CD4-positive, alpha-beta T cell treated with Interferon gamma for 1 hour (primary cell): Measurements from ENCODE around the gene ST8SIA1.

Experiments used
- DNase-seq: peaks from one replicate; pipeline ENCODE4 v3.0.0-alpha.2; 2020

Gene ST8SIA1

DNA sequence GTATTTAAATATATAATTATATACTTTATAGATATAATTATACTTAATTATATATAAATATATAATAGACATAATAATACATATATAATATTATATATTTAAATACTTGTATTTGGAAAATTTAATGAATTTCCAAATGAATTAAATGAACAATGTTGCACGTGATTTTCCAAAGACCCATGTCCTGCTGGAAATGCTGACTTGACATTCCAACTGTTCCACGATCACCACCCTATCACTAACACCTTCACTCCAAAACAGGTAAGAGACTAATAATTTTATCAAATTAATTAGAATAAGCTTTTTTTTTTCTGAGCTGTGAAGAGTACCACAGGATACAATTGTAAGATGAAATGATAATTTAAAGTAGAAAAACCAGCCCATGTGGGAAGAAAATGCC is 103.4 kb downstream of the ST8SIA1 start:
- DNase-seq: no peak

DNA sequence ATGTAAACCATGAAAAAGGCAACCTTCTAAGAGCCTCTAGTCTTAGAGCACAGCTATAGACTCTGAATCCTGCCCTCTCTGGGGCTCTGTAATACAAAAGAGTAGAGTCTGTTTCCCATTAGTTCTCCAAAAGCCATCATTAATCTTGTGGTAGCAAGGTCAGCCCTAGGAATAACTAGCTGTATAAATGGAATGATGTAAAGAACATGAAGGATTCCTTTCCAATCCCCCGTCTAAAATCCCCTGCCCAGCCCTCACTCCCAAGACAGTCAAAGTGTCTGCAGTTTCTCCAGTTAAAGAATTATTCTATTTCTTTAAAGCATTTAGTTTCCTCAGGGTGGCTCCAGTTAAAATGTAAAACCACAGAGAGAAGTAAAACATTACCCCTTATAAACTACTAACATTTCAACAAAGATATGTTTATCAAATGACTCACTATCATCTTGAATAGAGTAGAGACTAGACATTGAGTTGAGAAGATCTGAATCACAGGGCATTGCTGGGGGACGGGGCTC is 104.2 kb downstream of the ST8SIA1 start:
- no peak for DNase-seq

GRCh38 chr12:22229652-22230279 is 104.7 kb downstream of the ST8SIA1 start:
- no peak for DNase-seq

- DNase-seq: no peak
Measured at GRCh38 chr12:22228022-22228875, 106.3 kb downstream of the ST8SIA1 start.

DNA sequence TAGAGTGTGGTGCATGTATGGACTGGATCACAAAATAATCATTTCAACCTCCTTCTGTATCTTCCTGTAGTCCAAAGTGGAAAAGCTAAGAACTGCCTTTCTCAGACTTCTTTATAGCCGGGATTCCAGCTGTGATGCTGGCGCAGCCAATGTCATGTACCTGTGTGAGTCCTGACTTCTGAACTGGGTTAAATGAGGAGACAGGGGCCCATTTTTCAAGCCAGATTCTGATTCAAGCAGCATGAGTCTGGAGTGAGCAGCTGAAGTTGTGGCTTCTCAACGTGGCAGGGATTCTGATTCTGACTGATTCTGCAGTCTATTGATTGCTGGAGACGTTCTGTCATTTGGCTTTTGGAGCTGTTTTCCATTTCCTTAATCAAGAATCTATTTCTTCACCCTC is 111.2 kb downstream of the ST8SIA1 start:
- no peak for DNase-seq

DNA sequence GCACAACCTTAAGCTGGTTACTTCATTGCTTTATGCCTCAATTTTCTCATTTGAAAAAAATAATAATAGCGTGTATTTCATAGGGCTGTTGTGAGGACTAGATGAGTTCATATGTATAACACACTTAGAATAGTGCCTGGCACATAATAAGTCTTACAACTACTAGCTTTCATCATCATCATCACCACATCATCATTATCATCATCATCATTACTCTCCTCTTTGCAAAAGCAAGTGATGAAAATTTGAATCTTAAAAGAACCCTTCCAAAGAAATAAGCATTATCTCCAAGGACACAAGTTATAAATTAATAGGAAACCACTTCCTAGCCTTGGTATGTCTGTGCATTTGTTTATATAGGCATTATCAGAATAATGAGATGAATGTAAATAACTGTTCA is 117.0 kb downstream of the ST8SIA1 start:
- DNase-seq: no peak

- DNase-seq: no peak
Measured at GRCh38 chr12:22215467-22216253, 118.8 kb downstream of the ST8SIA1 start.

DNA sequence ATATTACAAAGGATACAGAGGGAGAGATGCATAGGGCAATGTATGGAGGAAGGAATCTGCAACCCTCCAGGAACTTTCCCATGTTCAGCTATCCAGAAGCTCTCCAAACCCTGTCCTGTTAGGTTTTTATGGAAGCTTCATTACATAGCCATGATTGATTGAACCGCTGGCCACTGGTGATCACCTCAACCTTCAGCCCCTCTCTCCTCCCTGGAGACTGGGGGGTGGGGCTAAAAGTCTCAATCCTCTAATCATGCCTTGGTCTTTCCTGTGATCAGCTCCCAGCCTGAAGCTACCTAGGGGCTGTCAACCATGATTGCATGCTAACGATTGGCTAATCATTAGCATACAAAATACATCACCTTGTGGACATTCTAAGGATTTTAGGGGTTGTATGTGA is 123.4 kb downstream of the ST8SIA1 start:
- DNase-seq: no peak

DNA sequence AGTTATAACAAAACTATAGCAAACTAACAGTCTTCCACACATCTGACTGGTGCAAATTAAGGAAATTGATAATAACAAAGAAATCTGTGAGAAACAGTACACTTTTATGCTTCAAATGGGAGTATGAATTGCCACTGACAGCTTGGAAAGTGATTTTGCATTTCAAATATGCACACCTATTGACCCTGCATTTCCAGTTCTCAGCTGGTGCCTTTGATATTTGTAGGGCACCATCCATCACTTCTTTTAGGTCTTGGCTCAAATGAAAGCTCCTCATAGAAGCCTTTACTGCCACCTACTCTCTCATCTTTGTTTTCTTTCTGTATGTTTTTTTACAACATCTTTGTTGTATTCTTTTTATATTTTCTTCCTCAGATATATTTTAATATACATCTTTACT is 125.1 kb downstream of the ST8SIA1 start:
- DNase-seq: no peak

GRCh38 chr12:22206111-22206728 is 128.3 kb downstream of the ST8SIA1 start:
- no peak for DNase-seq

DNA sequence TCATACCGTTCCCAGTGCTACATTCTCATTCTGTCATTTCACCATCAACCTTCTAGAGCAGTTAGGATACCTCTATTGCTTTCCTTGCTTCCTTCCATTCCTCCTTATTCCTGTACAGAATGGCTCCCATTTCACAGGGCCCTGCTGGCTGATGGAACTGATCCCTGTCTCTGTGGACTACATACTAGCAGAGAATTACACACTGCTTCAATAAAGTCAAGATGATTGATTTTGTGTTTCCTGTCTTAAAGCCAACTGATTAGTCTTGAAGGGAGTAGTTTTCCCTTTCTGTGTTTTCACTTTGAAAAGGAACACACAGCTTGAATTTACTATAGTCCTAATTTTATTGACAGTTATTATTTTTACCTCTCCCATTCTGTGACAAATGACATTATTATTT is 130.1 kb downstream of the ST8SIA1 start:
- DNase-seq: no peak

- DNase-seq: no peak
Measured at GRCh38 chr12:22202847-22203246, 131.7 kb downstream of the ST8SIA1 start.

DNA sequence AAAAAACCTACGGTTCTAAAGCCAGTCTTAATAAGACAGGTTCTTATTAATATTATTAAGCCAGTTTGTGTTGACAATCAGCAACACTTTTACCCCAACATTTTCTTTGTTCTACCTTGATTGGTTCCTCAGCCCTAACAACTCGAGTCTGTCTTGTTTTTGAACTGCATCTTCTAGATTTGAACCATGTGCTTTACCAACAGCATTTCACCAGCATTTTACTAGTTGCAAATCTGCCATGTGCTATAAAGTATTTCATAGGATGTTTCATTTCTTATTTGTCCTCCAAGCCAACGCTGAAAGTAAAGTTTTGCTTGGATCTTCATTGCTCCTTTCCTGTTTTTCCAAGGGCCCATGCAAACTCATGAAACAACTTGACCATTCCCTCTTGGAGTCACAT is 133.4 kb downstream of the ST8SIA1 start:
- no peak for DNase-seq

DNA sequence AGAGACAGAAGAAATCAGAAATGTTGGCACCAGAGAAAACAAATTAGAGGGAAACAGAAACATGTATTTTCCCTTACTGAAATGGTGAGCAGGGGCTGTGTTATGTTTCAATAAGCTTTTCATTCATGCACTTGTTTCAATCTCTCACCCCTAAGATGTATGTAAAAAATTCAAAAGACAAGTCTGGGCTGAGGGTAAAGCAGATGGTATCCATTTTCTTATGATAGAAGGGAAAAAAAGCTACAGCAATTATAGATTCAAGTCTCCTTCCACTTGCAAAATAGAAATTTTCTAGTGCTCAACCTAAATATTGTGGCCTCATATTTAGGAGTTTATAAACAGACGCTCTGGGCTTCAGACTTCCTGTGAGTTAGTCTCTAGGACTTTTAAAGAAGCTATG is 138.3 kb downstream of the ST8SIA1 start:
- no peak for DNase-seq

GRCh38 chr12:22190969-22191368 is 143.5 kb downstream of the ST8SIA1 start:
- no peak for DNase-seq

GRCh38 chr12:22188431-22188830 is 146.1 kb downstream of the ST8SIA1 start:
- no peak for DNase-seq

- DNase-seq: no peak
Measured at GRCh38 chr12:22180705-22181104, 153.8 kb downstream of the ST8SIA1 start.

DNA sequence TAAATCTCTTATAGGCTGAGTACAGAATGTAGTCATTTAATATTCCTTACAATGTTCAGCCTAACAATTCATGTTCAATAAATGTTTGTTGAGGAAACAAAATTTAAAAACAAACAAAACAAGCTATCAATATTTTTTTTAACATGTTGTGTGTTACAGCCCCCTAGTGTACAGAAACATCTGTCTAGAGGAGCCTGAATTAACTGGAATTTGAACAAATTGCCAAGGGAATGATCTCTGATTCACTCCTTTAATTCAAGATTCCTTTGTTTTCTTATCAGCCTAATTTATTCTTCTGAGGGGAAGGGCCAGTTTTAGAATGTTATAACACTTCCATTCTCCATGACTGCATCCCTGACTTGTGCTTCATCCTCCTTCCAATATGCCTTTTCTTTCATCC is 161.3 kb downstream of the ST8SIA1 start:
- no peak for DNase-seq

- DNase-seq: no peak
Measured at GRCh38 chr12:22172501-22172900, 162.0 kb downstream of the ST8SIA1 start.

GRCh38 chr12:22169376-22169775 is 165.1 kb downstream of the ST8SIA1 start:
- DNase-seq: no peak

DNA sequence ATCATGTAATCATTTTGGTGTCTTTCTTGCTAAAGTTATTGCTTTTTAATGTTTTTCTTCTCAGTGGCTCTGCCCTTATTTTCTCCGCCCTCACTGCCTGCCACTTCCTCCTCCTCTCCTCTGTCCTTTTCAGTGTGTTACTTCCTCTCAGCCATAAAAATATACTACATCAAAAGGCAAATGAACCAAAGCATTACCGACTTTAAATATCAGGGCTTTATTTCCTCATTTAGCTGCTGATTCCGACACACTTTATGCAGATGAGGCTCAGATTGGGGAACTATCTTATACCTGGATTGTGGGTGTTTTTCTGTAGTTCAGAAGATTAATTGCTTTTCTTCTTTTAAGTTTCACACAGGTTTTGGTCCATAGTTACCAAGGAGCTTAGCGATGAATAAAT is 170.4 kb downstream of the ST8SIA1 start:
- DNase-seq: no peak

- DNase-seq: no peak
Measured at GRCh38 chr12:22163594-22163993, 170.9 kb downstream of the ST8SIA1 start.

- no peak for DNase-seq
Measured at GRCh38 chr12:22160396-22161003, 174.0 kb downstream of the ST8SIA1 start.
